SK-N-SH treated with all-trans-retinoic acid at 6 μM for 48 hours (cell line): ENCODE data around the gene NEK1.

Experiments used
- ATAC-seq: fragments of 200-7000 bp; cut with Tn5 transposase; 3 replicates; pipeline ENCODE4 v1.9.1; 2020; ENCODE audit warnings: mild to moderate bottlenecking, moderate library complexity
- ARNTL ChIP-seq: fragments of 450-650 bp; formaldehyde crosslinking; IDR thresholded peaks from 2 replicates; pipeline ENCODE4 v1.5.0; 2020; ENCODE audit warnings: low read depth, mild to moderate bottlenecking, moderate library complexity, borderline replicate concordance
- BACH2 ChIP-seq: fragments of 250-450 bp; sonication (Bioruptor Pico); IDR thresholded peaks from 2 replicates; pipeline ENCODE4 v1.9.0; 2021; ENCODE audit warnings: mild to moderate bottlenecking, borderline replicate concordance
- CREB5 ChIP-seq: fragments of 250-450 bp; sonication (Bioruptor Pico); IDR thresholded peaks from 2 replicates; pipeline ENCODE4 v1.5.1; 2020; ENCODE audit warnings: low read depth, mild to moderate bottlenecking, moderate library complexity
- CSDC2 ChIP-seq: fragments of 250-450 bp; sonication (Bioruptor Pico); IDR thresholded peaks from 2 replicates; pipeline ENCODE4 v1.5.0; 2020; ENCODE audit warnings: mild to moderate bottlenecking, moderate library complexity
- CSRNP3 ChIP-seq: fragments of 250-450 bp; sonication (Bioruptor Pico); IDR thresholded peaks from 2 replicates; pipeline ENCODE4 v1.5.1; 2021; ENCODE audit warnings: mild to moderate bottlenecking, moderate library complexity
- GLIS3 ChIP-seq: fragments of 250-450 bp; sonication (Bioruptor Pico); IDR thresholded peaks from 2 replicates; pipeline ENCODE4 v1.5.0; 2020; ENCODE audit warnings: mild to moderate bottlenecking, moderate library complexity
- ISL1 ChIP-seq: fragments of 250-450 bp; sonication (Bioruptor Pico); IDR thresholded peaks from 2 replicates; pipeline ENCODE4 v2.1.2; 2022; ENCODE audit warnings: mild to moderate bottlenecking, moderate library complexity
- OSR1 ChIP-seq: fragments of 250-450 bp; sonication (Bioruptor Pico); IDR thresholded peaks from 2 replicates; pipeline ENCODE4 v1.8.0; 2022; ENCODE audit warnings: moderate library complexity, mild to moderate bottlenecking, inconsistent platforms
- PATZ1 ChIP-seq: fragments of 250-450 bp; sonication (Bioruptor Pico); IDR thresholded peaks from 2 replicates; pipeline ENCODE4 v1.8.0; 2020; ENCODE audit warnings: mild to moderate bottlenecking, moderate library complexity, borderline replicate concordance
- PPARA ChIP-seq: fragments of 250-450 bp; sonication (Bioruptor Pico); IDR thresholded peaks from 2 replicates; pipeline ENCODE4 v1.5.0; 2020; ENCODE audit warnings: mild to moderate bottlenecking, borderline replicate concordance
- RARB ChIP-seq: fragments of 250-450 bp; sonication (Bioruptor Pico); IDR thresholded peaks from 2 replicates; pipeline ENCODE4 v1.8.0; 2021; ENCODE audit warnings: mild to moderate bottlenecking, moderate library complexity
- TCF4 ChIP-seq: fragments of 250-450 bp; sonication (Bioruptor Pico); IDR thresholded peaks from 2 replicates; pipeline ENCODE4 v1.8.0; 2021; ENCODE audit warnings: mild to moderate bottlenecking, moderate library complexity, borderline replicate concordance
- TSHZ2 ChIP-seq: fragments of 250-450 bp; sonication (Bioruptor Pico); IDR thresholded peaks from 2 replicates; pipeline ENCODE4 v1.5.0; 2020; ENCODE audit warnings: mild to moderate bottlenecking, moderate library complexity
- ZFP30 ChIP-seq: fragments of 450-650 bp; formaldehyde crosslinking; IDR thresholded peaks from 2 replicates; pipeline ENCODE4 v1.5.0; 2022; ENCODE audit warnings: mild to moderate bottlenecking, moderate library complexity
- ZNF565 ChIP-seq: fragments of 450-650 bp; formaldehyde crosslinking; conservative IDR thresholded peaks from 2 replicates; pipeline ENCODE4 v1.5.0; 2020; ENCODE audit warnings: low read depth, mild to moderate bottlenecking, moderate library complexity
- ZNF70 ChIP-seq: fragments of 450-650 bp; formaldehyde crosslinking; IDR thresholded peaks from 2 replicates; pipeline ENCODE4 v1.5.0; 2020; ENCODE audit warnings: mild to moderate bottlenecking, moderate library complexity
- ZNF8 ChIP-seq: fragments of 450-650 bp; formaldehyde crosslinking; IDR thresholded peaks from 2 replicates; pipeline ENCODE4 v1.5.0; 2020; ENCODE audit warnings: mild to moderate bottlenecking, moderate library complexity

The NEK1 gene

GRCh38 chr4:169377367-169377766, 235.0 kb downstream of the NEK1 start (continued):
- no peak for TF ChIP-seq TSHZ2
- TF ChIP-seq ZNF70 (CRISPR knock-in tag): no peak
- TF ChIP-seq ZNF565 (CRISPR knock-in tag): no peak
- TF ChIP-seq BACH2 (CRISPR knock-in tag): no peak
- TF ChIP-seq GLIS3 (CRISPR knock-in tag): no peak
- TF ChIP-seq TCF4: no peak
- TF ChIP-seq PPARA (CRISPR knock-in tag): no peak

GRCh38 chr4:169376421-169376820, 236.0 kb downstream of the NEK1 start:
- no peak for ATAC-seq

More at GRCh38 chr4:169376421-169376820, 236.0 kb downstream of the NEK1 start:
- no peak for TF ChIP-seq CSRNP3
- TF ChIP-seq CSDC2 (CRISPR knock-in tag): no peak
- no peak for TF ChIP-seq ZNF8 (CRISPR knock-in tag)
- TF ChIP-seq ZFP30 (CRISPR knock-in tag): no peak
- no peak for TF ChIP-seq GLIS3 (CRISPR knock-in tag)
- no peak for TF ChIP-seq RARB (CRISPR knock-in tag)
- no peak for TF ChIP-seq TCF4
- no peak for TF ChIP-seq PPARA (CRISPR knock-in tag)
- no peak for TF ChIP-seq ARNTL (CRISPR knock-in tag)
- TF ChIP-seq TSHZ2: no peak
- TF ChIP-seq OSR1 (CRISPR knock-in tag): no peak
- TF ChIP-seq ZNF565 (CRISPR knock-in tag): no peak
- no peak for TF ChIP-seq CREB5 (CRISPR knock-in tag)
- TF ChIP-seq PATZ1: no peak
- TF ChIP-seq ISL1 (CRISPR knock-in tag): no peak
